Mesenchymal stem cell (in vitro differentiated cells and primary cell): Measurements from ENCODE around the gene TSPAN5.

Source experiments
- DNase-seq: peaks from one replicate; pipeline ENCODE4 v3.0.0-alpha.2; 2013
- H2AFZ ChIP-seq: one replicate; pipeline ENCODE4 v1.6.1; 2013; ENCODE audit warnings: low read depth, mild to moderate bottlenecking, control low read depth, inconsistent platforms, low read length, moderate library complexity
- H2AK5ac ChIP-seq: 2 replicates; pipeline ENCODE4 v1.6.1; 2013; ENCODE audit warnings: low read length, moderate library complexity, mild to moderate bottlenecking, inconsistent platforms; ENCODE audit not compliant: severe bottlenecking
- H2BK120ac ChIP-seq: one replicate; pipeline ENCODE4 v1.6.1; 2013; ENCODE audit warnings: low read depth, mild to moderate bottlenecking, inconsistent platforms, low read length, moderate library complexity
- H2BK12ac ChIP-seq, 2 experiments: one replicate each; pipeline ENCODE4 v1.6.1; 2013; ENCODE audit warnings: inconsistent platforms in 2 of 2, low read length in 2 of 2, mild to moderate bottlenecking in 2 of 2, moderate library complexity in 2 of 2, control low read depth in 1 of 2
- H2BK15ac ChIP-seq: one replicate; pipeline ENCODE4 v1.6.1; 2013; ENCODE audit warnings: mild to moderate bottlenecking, low read depth, inconsistent platforms; ENCODE audit not compliant: poor library complexity, severe bottlenecking
- H2BK5ac ChIP-seq: 2 replicates; pipeline ENCODE4 v1.6.1; 2013; ENCODE audit warnings: low read depth, mild to moderate bottlenecking, low read length, control low read depth, inconsistent platforms; ENCODE audit not compliant: poor library complexity, severe bottlenecking
- H3K14ac ChIP-seq, 2 experiments: one replicate each; pipeline ENCODE4 v1.6.1; 2013; ENCODE audit warnings: inconsistent platforms in 2 of 2, low read length in 2 of 2, control low read depth in 1 of 2, mild to moderate bottlenecking in 1 of 2, moderate library complexity in 1 of 2
- H3K18ac ChIP-seq, 2 experiments: one replicate each; pipeline ENCODE4 v1.6.1; 2013; ENCODE audit warnings: inconsistent platforms in 2 of 2, low read length in 2 of 2, control low read depth in 1 of 2, low read depth in 1 of 2, mild to moderate bottlenecking in 1 of 2
- H3K23ac ChIP-seq, 2 experiments: one replicate each; pipeline ENCODE4 v1.6.1; 2013; ENCODE audit warnings: inconsistent platforms in 2 of 2, low read length in 2 of 2, mild to moderate bottlenecking in 2 of 2, moderate library complexity in 2 of 2, control low read depth in 1 of 2
- H3K27ac ChIP-seq: 2 replicates; pipeline ENCODE4 v1.5.1; 2013; ENCODE audit warnings: mild to moderate bottlenecking, moderate library complexity, low read length, control low read depth, inconsistent platforms; ENCODE audit not compliant: poor library complexity, severe bottlenecking
- H3K27me3 ChIP-seq, 2 experiments: 2 replicates each; pipeline versions ENCODE4 v1.6.1 to v1.7.0; 2013; ENCODE audit warnings: low read length in 2 of 2, mild to moderate bottlenecking in 2 of 2, moderate library complexity in 2 of 2, control low read depth in 1 of 2, inconsistent platforms in 1 of 2; ENCODE audit not compliant: control insufficient read depth in 1 of 2, insufficient read depth in 1 of 2
- H3K36me3 ChIP-seq, 2 experiments: 2 replicates each; pipeline versions ENCODE4 v1.6.1 to v1.7.0; 2013; ENCODE audit warnings: low read length in 2 of 2, control low read depth in 1 of 2, inconsistent platforms in 1 of 2, low read depth in 1 of 2, mild to moderate bottlenecking in 1 of 2; ENCODE audit not compliant: insufficient read depth in 2 of 2, control insufficient read depth in 1 of 2
- H3K4ac ChIP-seq, 2 experiments: one replicate each; pipeline ENCODE4 v1.6.1; 2013; ENCODE audit warnings: inconsistent platforms in 2 of 2, low read length in 2 of 2, mild to moderate bottlenecking in 2 of 2, moderate library complexity in 2 of 2, control low read depth in 1 of 2, low read depth in 1 of 2
- H3K4me1 ChIP-seq: 2 replicates; pipeline ENCODE4 v1.6.1; 2013; ENCODE audit warnings: low read depth, low read length, control low read depth; ENCODE audit not compliant: control insufficient read depth, insufficient read depth
- H3K4me2 ChIP-seq: 2 replicates; pipeline ENCODE4 v1.6.1; 2013; ENCODE audit warnings: low read length, mild to moderate bottlenecking, inconsistent platforms; ENCODE audit not compliant: poor library complexity, severe bottlenecking
- H3K4me3 ChIP-seq, 2 experiments: 2 replicates each; pipeline versions ENCODE4 v1.5.1 to v1.7.0; 2013; ENCODE audit warnings: low read length in 2 of 2, mild to moderate bottlenecking in 2 of 2, control low read depth in 1 of 2, low read depth in 1 of 2; ENCODE audit not compliant: insufficient read depth in 1 of 2
- H3K79me1 ChIP-seq: replicated peaks from 2 replicates; pipeline ENCODE4 v1.6.1; 2013; ENCODE audit warnings: mild to moderate bottlenecking, control low read depth, low read length, inconsistent platforms; ENCODE audit not compliant: poor library complexity, severe bottlenecking
- H3K9ac ChIP-seq: 2 replicates; pipeline ENCODE4 v1.7.0; 2013; ENCODE audit warnings: mild to moderate bottlenecking, low read length, moderate library complexity
- H3K9me3 ChIP-seq: 2 replicates; pipeline ENCODE4 v1.7.0; 2013; ENCODE audit warnings: mild to moderate bottlenecking, low read length; ENCODE audit not compliant: control insufficient read depth
- H4K8ac ChIP-seq: one replicate; pipeline ENCODE4 v1.6.1; 2013; ENCODE audit warnings: inconsistent platforms, mild to moderate bottlenecking, low read length, moderate library complexity
- H4K91ac ChIP-seq: one replicate; pipeline ENCODE4 v1.6.1; 2013; ENCODE audit warnings: mild to moderate bottlenecking, low read length, inconsistent platforms
- WGBS: methylation state at CpG from one replicate; pipeline ENCODE4 v1.1.7; 2013; ENCODE audit warnings: mixed read lengths; 5-methylcytosine and 5-hydroxymethylcytosine counted together

TSPAN5 gene

DNA sequence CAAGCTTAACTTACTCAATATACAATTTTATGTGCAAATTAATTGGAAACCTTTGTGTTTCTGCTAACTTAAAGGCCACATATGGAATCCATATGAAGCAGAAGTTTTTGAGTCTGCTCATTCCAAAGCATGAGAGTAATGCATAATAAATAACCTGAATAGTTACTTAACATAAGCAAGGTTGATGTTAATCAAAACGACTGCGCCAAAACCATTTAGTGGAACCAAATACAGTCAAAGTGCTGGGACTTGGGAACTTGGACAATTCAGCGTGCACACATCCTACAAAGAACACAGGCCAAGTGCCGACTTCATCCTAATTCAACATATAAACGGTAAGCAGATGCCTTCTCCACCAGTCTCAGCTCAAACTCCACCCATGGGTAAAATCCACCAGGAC lies 17.0 kb downstream of the TSPAN5 start:
- H3K36me3 ChIP-seq, result no peaks in the 10 kb centered on the region
- no peak overlapping the region for H3K4ac ChIP-seq
- no peak overlapping the region for H3K18ac ChIP-seq
- H2BK5ac ChIP-seq, result no peak overlapping the region
- H3K14ac ChIP-seq, result no peak overlapping the region
- no peak overlapping the region for H3K4me3 ChIP-seq
- H2AK5ac ChIP-seq, result no peak overlapping the region
- no peak overlapping the region for H2AFZ ChIP-seq
- H3K4me1 ChIP-seq, result peaks cover 9% of the 10 kb centered on the region
- H4K91ac ChIP-seq, result no peak overlapping the region
- peaks cover 10% of the 10 kb centered on the region for H3K79me1 ChIP-seq
- no peak overlapping the region for H3K23ac ChIP-seq
- no peaks in the 10 kb centered on the region for H3K27me3 ChIP-seq
- no peak overlapping the region for H2BK120ac ChIP-seq
- no peak overlapping the region for H2BK15ac ChIP-seq
- H3K4me2 ChIP-seq, result no peak overlapping the region
- H3K9me3 ChIP-seq, result no peaks in the 10 kb centered on the region
- H3K9ac ChIP-seq, result no peak overlapping the region
- 76% methylated on average over 5 of the region's 5 CpGs for WGBS
- no peak overlapping the region for H3K27ac ChIP-seq
- DNase-seq, result no peak
- no peak overlapping the region for H4K8ac ChIP-seq
- H2BK12ac ChIP-seq, result no peak overlapping the region

DNA sequence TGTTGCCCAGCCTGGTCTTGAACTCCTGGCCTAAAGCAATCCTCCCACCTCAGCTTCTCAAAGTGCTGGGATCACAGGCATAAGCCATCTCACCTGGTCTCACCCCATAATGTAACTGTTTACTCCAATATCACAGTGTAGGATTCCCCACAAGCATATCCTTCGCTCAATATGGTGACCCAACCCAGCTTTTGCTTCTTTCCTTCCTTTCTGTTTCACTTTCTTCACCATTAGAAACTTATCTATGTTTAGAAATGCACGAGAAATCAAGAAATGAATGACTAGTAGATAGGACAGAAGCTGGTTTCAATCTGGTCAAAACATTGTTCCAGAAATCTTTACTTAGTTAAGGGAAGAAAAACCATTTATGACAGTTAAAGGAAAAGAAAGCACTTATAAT lies 18.9 kb downstream of the TSPAN5 start:
- Histone ChIP-seq H3K4me1 (peaks cover 9% of the 10 kb centered on the region), H3K27me3 (no peaks in the 10 kb centered on the region)

DNA sequence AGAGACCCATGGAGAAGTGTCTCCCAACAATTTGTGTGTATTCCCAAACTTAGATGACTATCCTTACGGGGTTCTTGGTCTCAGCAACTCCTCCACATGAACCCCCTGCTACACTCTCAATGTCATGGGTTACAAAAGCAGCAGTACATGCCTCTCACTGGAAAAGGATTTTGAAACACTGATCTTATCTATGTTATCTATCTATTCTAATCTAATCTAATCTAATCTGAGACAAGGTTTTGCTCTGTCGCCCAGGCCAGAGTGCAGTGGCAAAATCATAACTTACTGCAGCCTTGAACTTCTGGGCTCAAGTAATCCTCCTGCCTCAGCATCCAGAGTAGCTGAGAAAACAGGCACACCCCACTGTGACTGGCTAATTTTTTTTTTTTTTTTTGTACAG lies 19.3 kb downstream of the TSPAN5 start:
- H2BK12ac ChIP-seq, result no peak overlapping the region
- no peak overlapping the region for H3K4ac ChIP-seq
- no peak overlapping the region for H3K27ac ChIP-seq
- peaks cover 9% of the 10 kb centered on the region for H3K4me1 ChIP-seq
- no peak overlapping the region for H2AK5ac ChIP-seq
- H2BK5ac ChIP-seq, result no peak overlapping the region
- peaks cover 7% of the 10 kb centered on the region for H3K79me1 ChIP-seq
- WGBS, result 95% methylated on average over 2 of the region's 2 CpGs
- H3K9me3 ChIP-seq, result no peaks in the 10 kb centered on the region
- peak overlapping the region in 1 of 2 experiments; percentile 54 for H3K4me3 ChIP-seq
- H4K8ac ChIP-seq, result peak overlapping the region; percentile 4
- no peak overlapping the region for H3K18ac ChIP-seq
- H4K91ac ChIP-seq, result no peak overlapping the region
- no peaks in the 10 kb centered on the region for H3K36me3 ChIP-seq
- H3K14ac ChIP-seq, result no peak overlapping the region
- H2BK120ac ChIP-seq, result peak overlapping the region; percentile 7
- no peak for DNase-seq
- peak overlapping the region; percentile 37 for H3K9ac ChIP-seq
- no peak overlapping the region for H2AFZ ChIP-seq
- no peaks in the 10 kb centered on the region for H3K27me3 ChIP-seq
- no peak overlapping the region for H3K4me2 ChIP-seq
- no peak overlapping the region for H3K23ac ChIP-seq
- H2BK15ac ChIP-seq, result no peak overlapping the region

More for the DNA sequence above, 18.9 kb downstream of the TSPAN5 start:
- 100% methylated on average over 1 of the region's 2 CpGs for WGBS
- H3K18ac ChIP-seq, result peak overlapping the region in 1 of 2 experiments; percentile 5
- H3K9ac ChIP-seq, result peak overlapping the region; percentile 37
- no peak overlapping the region for H2BK12ac ChIP-seq
- no peak overlapping the region for H3K4ac ChIP-seq
- peak overlapping the region in 1 of 2 experiments; percentile 54 for H3K4me3 ChIP-seq
- H4K91ac ChIP-seq, result no peak overlapping the region
- no peak overlapping the region for H2AFZ ChIP-seq
- H3K79me1 ChIP-seq, result peaks cover 7% of the 10 kb centered on the region
- H3K9me3 ChIP-seq, result no peaks in the 10 kb centered on the region
- H2BK15ac ChIP-seq, result no peak overlapping the region
- peak; percentile 47 for DNase-seq
- no peak overlapping the region for H3K27ac ChIP-seq
- no peak overlapping the region for H2AK5ac ChIP-seq
- no peak overlapping the region for H2BK120ac ChIP-seq
- H4K8ac ChIP-seq, result peak overlapping the region; percentile 4
- no peak overlapping the region for H2BK5ac ChIP-seq
- H3K14ac ChIP-seq, result no peak overlapping the region
- H3K36me3 ChIP-seq, result no peaks in the 10 kb centered on the region
- no peak overlapping the region for H3K23ac ChIP-seq
- H3K4me2 ChIP-seq, result no peak overlapping the region

DNA sequence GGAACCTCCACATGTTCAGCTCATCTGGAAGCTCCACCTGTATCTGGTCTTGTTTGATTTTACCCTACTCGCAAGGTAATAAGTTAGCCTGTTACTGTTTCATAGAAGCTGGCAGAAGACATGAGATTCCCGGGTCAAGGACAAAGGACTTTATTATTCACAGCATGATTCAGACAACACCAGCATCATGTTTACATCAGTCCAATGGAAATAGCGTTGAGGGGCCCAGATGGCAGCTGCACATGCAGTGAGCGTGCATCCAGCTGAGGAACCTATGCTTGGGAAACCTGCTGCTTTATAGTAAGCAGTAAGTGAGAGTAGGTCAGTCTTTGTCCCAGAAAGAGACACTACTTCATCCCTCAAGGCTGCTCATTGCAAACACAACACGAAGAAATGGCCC lies 19.8 kb downstream of the TSPAN5 start:
- Histone ChIP-seq H3K4ac (no peak overlapping the region), H2AK5ac (no peak overlapping the region), H2BK120ac (peak overlapping the region; percentile 7), H3K27me3 (no peaks in the 10 kb centered on the region), H2BK12ac (no peak overlapping the region), H3K79me1 (peaks cover 7% of the 10 kb centered on the region), H3K23ac (no peak overlapping the region), H3K4me1 (peaks cover 8% of the 10 kb centered on the region), H3K9ac (peak overlapping the region; percentile 37), H3K36me3 (no peaks in the 10 kb centered on the region), H4K91ac (no peak overlapping the region), H2AFZ (no peak overlapping the region), H2BK5ac (no peak overlapping the region), H3K4me3 (no peak overlapping the region), H4K8ac (no peak overlapping the region), H3K27ac (no peak overlapping the region), H2BK15ac (no peak overlapping the region), H3K9me3 (no peaks in the 10 kb centered on the region), H3K18ac (no peak overlapping the region), H3K4me2 (no peak overlapping the region), H3K14ac (no peak overlapping the region)
- WGBS, result 80% methylated on average over 5 of the region's 5 CpGs
- peak; percentile 36 for DNase-seq
